ENCODE results near the gene ADAD2. TPM values are rescaled to one million over a fixed set of nuclear protein-coding genes. Genes with fewer than 3 reads are reported as not detected.

ADAD2 gene
- total RNA-seq, 1 donor from 2014 or later, result not detected

- no peak for DNase-seq (ENCODE audit: low read depth in 2 of 2)
Observed at GRCh38 chr16:84223456-84223855, 32.5 kb downstream of the ADAD2 start.

- DNase-seq (ENCODE audit: low read depth in 2 of 2), result no peak
Observed at GRCh38 chr16:84224554-84224953, 33.6 kb downstream of the ADAD2 start.

DNA sequence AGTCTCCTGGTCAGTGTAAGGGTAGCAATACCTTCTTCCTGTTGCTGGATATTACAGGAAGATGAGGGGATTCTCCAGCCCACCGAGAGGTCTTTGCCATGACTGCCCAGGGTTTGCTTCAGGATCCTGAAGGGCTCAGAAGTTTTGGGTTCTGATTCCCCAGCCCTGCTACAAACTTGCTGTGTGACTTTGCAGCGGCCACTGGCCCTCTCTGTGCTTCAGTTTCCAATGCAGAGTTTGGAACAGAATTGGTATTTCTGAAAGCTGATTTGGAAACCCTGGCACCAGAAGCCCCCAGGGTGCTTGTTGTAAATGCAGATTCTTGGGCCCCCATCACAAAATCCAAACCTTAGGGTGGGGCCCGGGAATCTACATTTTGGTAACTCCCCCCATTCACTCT is 34.2 kb downstream of the ADAD2 start:
- DNase-seq (ENCODE audit: low read depth in 2 of 2), result no peak

DNA sequence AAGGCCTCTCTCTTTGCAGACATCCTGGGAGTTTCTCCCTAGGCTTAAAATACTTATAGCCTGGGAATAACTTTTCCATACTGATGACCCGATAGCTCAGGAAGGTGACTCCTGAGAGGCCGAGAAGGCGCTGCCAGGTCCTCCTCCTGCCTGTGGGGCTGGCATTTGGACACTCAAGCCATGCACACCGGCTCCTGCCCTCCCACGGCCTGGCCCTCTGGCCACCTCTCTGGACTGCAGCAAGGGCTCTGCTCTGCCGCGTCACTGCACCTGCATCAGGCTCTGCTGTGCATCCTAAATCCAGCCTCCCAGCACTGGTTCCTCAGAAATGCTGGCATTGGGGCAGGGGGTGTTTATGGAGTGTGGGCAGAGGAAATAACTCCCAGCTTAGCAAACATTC is 34.6 kb downstream of the ADAD2 start:
- DNase-seq (ENCODE audit: low read depth in 2 of 2), result no peak

DNA sequence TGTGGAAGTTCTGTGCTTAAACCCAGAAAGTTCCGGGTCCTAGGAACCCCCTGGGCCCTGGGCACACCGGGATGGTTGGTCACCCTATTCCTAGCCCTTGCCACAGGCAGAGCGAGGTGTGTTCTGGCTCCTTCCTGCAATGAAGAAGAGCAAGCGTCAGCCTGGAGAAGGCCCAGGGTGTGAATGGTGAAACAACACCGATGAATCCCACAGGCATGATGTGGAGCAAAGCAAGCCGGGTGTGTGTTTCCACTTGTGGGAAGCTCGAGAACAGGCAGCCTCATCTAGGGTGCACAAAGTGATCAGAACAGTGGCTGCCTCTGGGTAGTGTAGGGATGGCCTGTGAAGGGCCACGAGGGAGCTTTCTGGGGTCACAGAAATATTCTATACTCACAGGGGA is 35.1 kb downstream of the ADAD2 start:
- no peak for DNase-seq (ENCODE audit: low read depth in 2 of 2)

- DNase-seq (ENCODE audit: low read depth in 2 of 2), result no peak
Observed at GRCh38 chr16:84227548-84227947, 36.6 kb downstream of the ADAD2 start.

GRCh38 chr16:84228256-84228838 is 37.4 kb downstream of the ADAD2 start:
- peak; percentile 14 to 72 for DNase-seq (ENCODE audit: low read depth in 2 of 2)

DNA sequence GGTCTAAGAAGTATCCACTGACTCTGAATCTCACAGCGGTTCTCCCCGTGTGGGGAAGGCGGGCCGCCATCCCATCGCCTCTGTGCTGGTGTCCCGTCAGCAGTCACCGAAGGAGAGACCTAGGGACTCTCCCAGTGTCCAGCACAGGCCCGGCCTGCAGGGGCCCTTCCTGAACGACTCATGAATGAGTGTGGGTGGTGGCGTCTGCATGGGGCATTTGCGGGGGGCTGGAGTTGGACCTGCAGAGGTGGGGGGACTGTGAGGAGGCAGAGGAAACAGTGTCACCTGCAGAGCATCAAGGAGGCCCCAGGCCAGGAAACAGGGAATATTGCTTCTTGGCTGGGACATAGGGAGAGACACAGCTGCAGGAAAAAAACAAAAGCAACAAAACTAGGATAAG is 38.5 kb downstream of the ADAD2 start:
- no peak for DNase-seq (ENCODE audit: low read depth in 2 of 2)

- no peak for DNase-seq (ENCODE audit: low read depth in 2 of 2)
Observed at GRCh38 chr16:84232060-84232459, 41.1 kb downstream of the ADAD2 start.

DNA sequence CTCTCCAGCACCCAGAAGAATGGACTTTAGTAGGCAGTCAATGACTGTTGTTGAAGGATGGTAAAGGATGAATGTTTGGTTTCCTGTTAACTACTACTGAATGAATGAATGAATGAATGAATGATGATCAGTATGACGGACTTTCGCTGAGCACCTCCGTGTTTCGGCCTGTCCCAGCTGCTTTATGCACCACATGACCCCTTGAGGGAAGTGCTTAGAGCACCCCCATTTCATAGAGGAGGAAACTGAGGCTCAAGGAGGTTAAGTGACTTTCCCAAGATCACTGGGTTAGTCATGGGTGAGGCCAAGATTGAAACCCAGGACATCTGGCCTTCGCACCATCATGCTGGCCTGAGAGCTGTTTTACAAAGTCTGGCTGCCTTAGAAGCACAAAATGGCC is 42.0 kb downstream of the ADAD2 start:
- DNase-seq (ENCODE audit: low read depth in 2 of 2), result no peak

GRCh38 chr16:84233748-84234147 is 42.8 kb downstream of the ADAD2 start:
- no peak for DNase-seq (ENCODE audit: low read depth in 2 of 2)

DNA sequence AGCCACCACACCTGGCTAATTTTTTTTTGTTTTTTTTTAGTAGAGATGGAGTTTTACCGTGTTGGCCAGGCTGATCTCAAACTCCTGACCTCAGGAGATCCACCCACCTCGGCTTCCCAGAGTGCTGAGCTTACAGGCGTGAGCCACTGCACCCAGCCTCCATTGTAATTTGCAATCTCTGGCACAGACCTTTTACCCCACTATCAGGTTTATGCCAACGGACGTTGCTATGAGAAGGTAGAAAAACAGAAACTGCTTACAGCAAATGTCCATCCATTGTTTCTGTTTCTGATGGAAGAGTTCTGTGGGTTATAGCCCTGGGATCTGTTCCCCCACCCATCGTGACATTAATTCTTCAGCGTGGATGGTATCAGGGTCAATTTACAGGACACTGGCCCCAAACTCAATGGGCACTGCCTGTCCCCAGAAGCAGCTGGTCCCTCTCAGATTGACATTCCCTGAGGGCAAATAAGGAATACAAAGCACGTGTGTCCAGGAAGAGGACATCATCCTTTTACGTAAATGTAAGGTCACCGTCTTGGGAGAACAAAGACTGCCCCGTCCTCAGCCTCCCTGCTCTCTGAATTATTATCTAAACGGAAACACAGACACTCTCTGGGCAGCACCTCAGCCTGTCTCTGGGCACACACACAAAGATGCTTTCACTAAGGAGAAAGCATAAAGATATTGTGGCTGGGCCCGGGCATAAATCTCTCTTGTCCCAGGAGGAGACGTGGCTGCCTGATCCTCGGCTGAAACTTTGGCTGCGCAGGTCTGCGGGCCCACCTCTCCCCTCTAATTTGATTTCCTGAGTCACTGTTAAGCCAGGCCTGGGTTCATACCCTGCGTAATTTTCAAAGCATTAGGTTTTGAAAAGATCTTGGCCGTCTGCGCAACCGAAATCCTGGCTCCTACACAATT is 43.6 kb downstream of the ADAD2 start:
- DNase-seq (ENCODE audit: low read depth in 2 of 2), result peak; percentile 11 to 30

GRCh38 chr16:84236671-84237070 is 45.7 kb downstream of the ADAD2 start:
- DNase-seq (ENCODE audit: low read depth in 2 of 2), result no peak

- DNase-seq (ENCODE audit: low read depth in 2 of 2), result no peak
Observed at GRCh38 chr16:84237994-84238750, 47.2 kb downstream of the ADAD2 start.

DNA sequence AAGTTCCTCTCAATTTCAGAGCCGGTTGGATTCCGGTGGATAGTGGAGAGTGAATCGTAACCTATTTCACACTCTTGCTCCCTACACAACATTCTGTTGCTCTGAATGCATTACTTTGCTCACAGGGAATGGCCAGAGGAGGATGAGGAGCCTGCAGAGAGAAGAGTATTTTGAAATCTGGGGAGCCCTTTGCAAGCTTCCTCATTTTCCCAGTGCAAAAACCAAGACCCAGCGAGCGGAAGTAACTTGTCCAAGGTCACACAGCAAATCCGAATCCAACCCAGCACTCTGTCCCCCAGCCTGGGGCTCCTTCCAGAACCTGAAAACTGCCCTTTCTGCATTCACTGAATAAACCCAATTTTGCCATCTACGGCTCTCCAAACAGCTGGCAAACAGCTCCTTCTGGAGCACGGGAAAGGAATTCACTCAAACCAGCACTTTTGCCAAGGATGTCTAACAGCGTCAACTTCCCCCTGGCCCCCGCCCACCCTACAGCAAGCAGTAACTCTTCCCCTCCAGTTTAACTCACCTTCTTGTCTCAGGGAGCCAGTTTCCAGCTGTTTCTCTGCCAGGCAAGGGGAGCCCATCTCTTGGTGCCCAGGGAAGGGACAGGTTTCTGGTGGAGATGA is 48.3 kb downstream of the ADAD2 start:
- no peak for DNase-seq (ENCODE audit: low read depth in 2 of 2)

- no peak for DNase-seq (ENCODE audit: low read depth in 2 of 2)
Observed at GRCh38 chr16:84239909-84240308, 49.0 kb downstream of the ADAD2 start, which contains the start of gene KCNG4. TSS of gene KCNG4 (minus strand) at chr16:84240012. CDS start at chr16:84237485, 2,527 bp downstream.

- no peak for DNase-seq (ENCODE audit: low read depth in 2 of 2)
Observed at GRCh38 chr16:84240455-84240854, 49.5 kb downstream of the ADAD2 start.

DNA sequence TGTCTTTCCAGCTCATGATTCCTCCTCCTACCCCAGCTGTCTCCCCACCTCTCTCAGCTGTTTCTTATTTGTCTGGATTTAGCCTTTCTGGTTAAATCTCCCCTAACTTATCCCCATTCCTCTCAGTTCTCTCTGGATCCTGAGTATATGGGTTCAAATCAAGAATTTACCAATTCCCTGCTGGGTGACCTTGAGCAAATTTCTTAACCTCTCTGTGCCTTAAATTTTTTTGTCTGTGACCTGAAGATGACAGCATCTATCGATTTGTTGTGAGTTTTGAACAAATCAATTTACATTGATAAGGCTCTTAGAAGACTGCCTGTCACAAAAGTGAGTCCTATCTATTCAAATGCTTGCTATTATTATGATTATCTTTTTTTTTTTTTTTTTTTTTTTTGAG is 50.8 kb downstream of the ADAD2 start:
- DNase-seq (ENCODE audit: low read depth in 2 of 2), result no peak

DNA sequence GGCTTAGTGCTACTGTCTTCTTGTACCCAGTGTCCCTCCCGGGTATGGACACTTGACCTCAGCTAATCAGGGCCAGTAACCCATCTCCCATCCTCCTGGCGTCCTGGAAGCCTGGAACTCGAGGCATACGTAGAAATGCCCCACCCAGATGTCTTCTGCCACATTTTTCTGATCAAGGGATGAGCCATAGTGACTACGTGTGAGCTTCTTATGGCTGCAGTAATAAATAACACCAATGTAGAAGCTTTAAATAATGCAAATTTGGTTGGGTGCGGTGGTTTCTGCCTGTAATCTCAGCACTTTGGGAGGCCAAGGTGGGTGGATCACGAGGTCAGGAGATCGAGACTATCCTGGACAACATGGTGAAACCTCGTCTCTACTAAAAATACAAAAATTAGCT is 51.9 kb downstream of the ADAD2 start:
- no peak for DNase-seq (ENCODE audit: low read depth in 2 of 2)

GRCh38 chr16:84243732-84244131 is 52.8 kb downstream of the ADAD2 start:
- DNase-seq (ENCODE audit: low read depth in 2 of 2), result no peak

DNA sequence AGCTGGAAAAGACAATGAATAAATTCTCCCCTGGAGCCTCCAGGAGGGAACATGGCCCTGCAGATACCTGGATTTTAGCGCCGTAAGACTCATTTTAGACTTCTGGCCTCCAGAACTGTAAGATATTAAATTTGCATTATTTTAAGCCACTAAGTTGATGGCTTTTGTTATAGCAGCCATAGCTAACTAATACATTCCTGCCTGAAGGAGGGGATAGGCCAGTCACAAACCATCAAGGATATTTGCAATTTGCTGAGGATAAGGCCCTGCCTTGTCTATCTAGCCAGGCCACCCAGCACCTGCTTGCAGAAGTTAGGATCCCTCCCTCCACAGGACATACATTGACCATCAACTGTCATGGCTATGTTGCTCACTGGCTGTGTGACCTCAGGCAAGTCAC is 53.8 kb downstream of the ADAD2 start:
- no peak for DNase-seq (ENCODE audit: low read depth in 2 of 2)

All from lung microvascular endothelial cell (primary cell).